ENCODE results near the gene OIT3. TPM values are rescaled to one million over a fixed set of nuclear protein-coding genes. Genes with fewer than 3 reads are reported as not detected.

Gene OIT3
- total RNA-seq, 1 donor from 2014 or later = not detected

GRCh38 chr10:72928798-72929197 is 35.3 kb downstream of the OIT3 start:
- no peak for TF ChIP-seq CTCF (IDR thresholded peaks at IDR 0.05; ENCODE audit: partially characterized antibody, unreplicated experiment)
- Mint-ChIP-seq H3K27me3 (ENCODE audit: unreplicated experiment) (peaks cover 2% of the 10 kb centered on the region), H3K36me3 (ENCODE audit: unreplicated experiment) (no peaks in the 10 kb centered on the region), H3K4me1 (ENCODE audit: low read depth, unreplicated experiment) (no peaks in the 10 kb centered on the region), H3K27ac (ENCODE audit: unreplicated experiment) (no peak overlapping the region), H3K9me3 (ENCODE audit: unreplicated experiment) (peaks cover 2% of the 10 kb centered on the region), H3K4me3 (ENCODE audit: unreplicated experiment) (no peak overlapping the region)
- DNase-seq = no peak

GRCh38 chr10:72930276-72930675 is 36.7 kb downstream of the OIT3 start:
- no peak for TF ChIP-seq CTCF (IDR thresholded peaks at IDR 0.05; ENCODE audit: partially characterized antibody, unreplicated experiment)
- Mint-ChIP-seq H3K36me3 (ENCODE audit: unreplicated experiment) (no peaks in the 10 kb centered on the region), H3K27ac (ENCODE audit: unreplicated experiment) (no peak overlapping the region)

GRCh38 chr10:72932259-72933015 is 38.9 kb downstream of the OIT3 start:
- Mint-ChIP-seq H3K4me1 (ENCODE audit: low read depth, unreplicated experiment) (no peaks in the 10 kb centered on the region), H3K36me3 (ENCODE audit: unreplicated experiment) (no peaks in the 10 kb centered on the region), H3K9me3 (ENCODE audit: unreplicated experiment) (no peaks in the 10 kb centered on the region), H3K27ac (ENCODE audit: unreplicated experiment) (no peak overlapping the region), H3K4me3 (ENCODE audit: unreplicated experiment) (no peak overlapping the region), H3K27me3 (ENCODE audit: unreplicated experiment) (peaks cover 2% of the 10 kb centered on the region)
- TF ChIP-seq CTCF (IDR thresholded peaks at IDR 0.05; ENCODE audit: partially characterized antibody, unreplicated experiment) = no peak
- no peak for DNase-seq

More at GRCh38 chr10:72930276-72930675, 36.7 kb downstream of the OIT3 start:
- H3K4me3 Mint-ChIP-seq (ENCODE audit: unreplicated experiment) = no peak overlapping the region
- H3K4me1 Mint-ChIP-seq (ENCODE audit: low read depth, unreplicated experiment) = no peaks in the 10 kb centered on the region
- peaks cover 2% of the 10 kb centered on the region for H3K27me3 Mint-ChIP-seq (ENCODE audit: unreplicated experiment)
- no peaks in the 10 kb centered on the region for H3K9me3 Mint-ChIP-seq (ENCODE audit: unreplicated experiment)
- no peak for DNase-seq

GRCh38 chr10:72935361-72935760 is 41.8 kb downstream of the OIT3 start:
- Mint-ChIP-seq H3K4me1 (ENCODE audit: low read depth, unreplicated experiment) (no peaks in the 10 kb centered on the region), H3K36me3 (ENCODE audit: unreplicated experiment) (no peaks in the 10 kb centered on the region), H3K4me3 (ENCODE audit: unreplicated experiment) (no peak overlapping the region), H3K27me3 (ENCODE audit: unreplicated experiment) (peaks cover 2% of the 10 kb centered on the region), H3K9me3 (ENCODE audit: unreplicated experiment) (no peaks in the 10 kb centered on the region), H3K27ac (ENCODE audit: unreplicated experiment) (no peak overlapping the region)
- DNase-seq = no peak
- TF ChIP-seq CTCF (IDR thresholded peaks at IDR 0.05; ENCODE audit: partially characterized antibody, unreplicated experiment) = no peak

GRCh38 chr10:72943498-72944234 is 50.1 kb downstream of the OIT3 start:
- Mint-ChIP-seq H3K9me3 (ENCODE audit: unreplicated experiment) (no peaks in the 10 kb centered on the region), H3K27ac (ENCODE audit: unreplicated experiment) (no peak overlapping the region), H3K4me3 (ENCODE audit: unreplicated experiment) (no peak overlapping the region), H3K4me1 (ENCODE audit: low read depth, unreplicated experiment) (no peaks in the 10 kb centered on the region), H3K27me3 (ENCODE audit: unreplicated experiment) (no peaks in the 10 kb centered on the region), H3K36me3 (ENCODE audit: unreplicated experiment) (no peaks in the 10 kb centered on the region)
- no peak for TF ChIP-seq CTCF (IDR thresholded peaks at IDR 0.05; ENCODE audit: partially characterized antibody, unreplicated experiment)
- no peak for DNase-seq

Data from glutamatergic neuron (in vitro differentiated cells).